ENCODE measurements around the gene CCR5. TPM values are rescaled to one million over a fixed set of nuclear protein-coding genes. Genes with fewer than 3 reads are reported as not detected.
A peak's percentile ranks its signal among the peaks of the same experiment; 100 is the strongest.

Gene CCR5
- total RNA-seq, 1 experiment from 2014 or later = not detected

DNA sequence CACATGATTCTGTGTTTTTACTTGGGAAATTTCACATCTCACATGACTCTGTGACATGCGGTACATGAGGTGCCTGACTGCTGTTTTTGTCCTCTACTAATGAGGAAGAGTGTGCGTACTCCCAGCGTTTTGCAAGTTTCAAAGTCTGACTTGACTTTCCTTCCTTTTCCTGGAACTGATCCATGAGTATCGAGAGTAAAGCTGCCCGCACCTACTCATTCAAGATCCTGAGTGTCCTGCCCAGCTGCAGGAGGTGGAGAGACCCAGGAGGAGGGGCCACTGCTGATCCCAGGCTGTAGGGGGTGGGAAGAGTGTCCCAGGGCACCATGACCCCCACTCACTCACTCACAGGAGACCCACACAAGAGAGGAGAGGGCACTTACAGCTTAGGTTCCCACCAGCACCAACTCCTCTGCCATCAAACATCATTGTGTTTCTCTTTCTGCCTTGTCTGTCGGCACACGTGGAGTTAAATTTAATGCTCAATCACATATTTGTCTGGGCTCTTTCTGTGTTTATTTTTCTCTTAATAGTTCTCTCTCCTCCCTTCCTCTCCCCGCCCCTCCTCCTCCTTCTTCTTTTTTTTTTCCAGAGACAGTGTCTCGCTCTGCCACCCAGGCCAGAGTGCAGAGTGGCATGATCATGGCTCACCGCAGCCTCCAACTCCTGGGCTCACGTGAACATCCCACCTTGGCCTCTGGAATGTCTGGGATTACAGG is 34.7 kb downstream of the CCR5 start:
- CTCF ChIA-PET = no interaction called here
- in situ Hi-C loops (cut with HindIII; ENCODE audit: low pct_unique_long_range_greater_than_20kb, low sequenced_read_pairs) = no loop called here
- intact Hi-C loops (cut with micrococcal nuclease; ENCODE audit: unreplicated experiment) = no loop called here
- TF ChIP-seq POLR2AphosphoS5 (IDR thresholded peaks at IDR 0.05; ENCODE audit: low read depth, low read length) = no peak
- ATAC-seq (no peak), DNase-seq (ENCODE audit: low read depth, low spot score) (no peak)
- Histone ChIP-seq H3K4me3 (ENCODE audit: low read depth in 2 of 2, low read length in 2 of 2) (no peak overlapping the region), H3K4me1 (ENCODE audit: control insufficient read depth, insufficient read depth, low read length) (no peaks in the 10 kb centered on the region), H3K27me3 (ENCODE audit: control insufficient read depth, insufficient read depth, low read length) (no peaks in the 10 kb centered on the region), H3K9me3 (ENCODE audit: control insufficient read depth, insufficient read depth, low read depth, low read length) (no peaks in the 10 kb centered on the region), H3K27ac (ENCODE audit: low read length) (no peak overlapping the region), H3K36me3 (ENCODE audit: control insufficient read depth, insufficient read depth, low read length) (no peaks in the 10 kb centered on the region)
- no TSS peak for BruUV-seq (replicated peaks)
- POLR2A ChIA-PET = no interaction called here

DNA sequence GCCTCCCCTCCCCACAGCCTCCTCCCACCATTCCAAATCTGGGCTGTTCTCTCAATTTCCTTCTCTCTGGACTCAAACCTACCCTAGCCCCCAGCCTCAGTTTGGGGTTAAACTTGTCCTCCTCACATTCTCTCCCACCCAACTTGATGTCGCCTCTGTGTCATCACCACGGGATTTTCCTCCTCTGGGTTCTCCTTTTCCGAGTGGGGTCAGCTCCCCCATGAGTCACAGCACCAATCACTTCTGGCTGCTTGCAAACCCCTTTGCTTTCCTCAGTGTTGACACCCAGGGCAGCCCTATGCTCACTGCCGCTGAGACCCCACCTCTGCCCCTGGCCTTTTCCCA is 35.7 kb downstream of the CCR5 start:
- DNase-seq (ENCODE audit: low read depth, low spot score) (no peak), ATAC-seq (no peak)
- H3K27ac ChIP-seq (ENCODE audit: low read length) = no peak overlapping the region
- POLR2A ChIA-PET = no interaction called here
- in situ Hi-C loops (cut with HindIII; ENCODE audit: low pct_unique_long_range_greater_than_20kb, low sequenced_read_pairs) = no loop called here
- CTCF ChIA-PET = no interaction called here
- H3K9me3 ChIP-seq (ENCODE audit: control insufficient read depth, insufficient read depth, low read depth, low read length) = no peaks in the 10 kb centered on the region
- no TSS peak for BruUV-seq (replicated peaks)
- H3K27me3 ChIP-seq (ENCODE audit: control insufficient read depth, insufficient read depth, low read length) = no peaks in the 10 kb centered on the region
- no peaks in the 10 kb centered on the region for H3K4me1 ChIP-seq (ENCODE audit: control insufficient read depth, insufficient read depth, low read length)
- H3K36me3 ChIP-seq (ENCODE audit: control insufficient read depth, insufficient read depth, low read length) = no peaks in the 10 kb centered on the region
- intact Hi-C loops (cut with micrococcal nuclease; ENCODE audit: unreplicated experiment) = no loop called here
- no peak overlapping the region for H3K4me3 ChIP-seq (ENCODE audit: low read depth in 2 of 2, low read length in 2 of 2)
- TF ChIP-seq, protein P1, sequence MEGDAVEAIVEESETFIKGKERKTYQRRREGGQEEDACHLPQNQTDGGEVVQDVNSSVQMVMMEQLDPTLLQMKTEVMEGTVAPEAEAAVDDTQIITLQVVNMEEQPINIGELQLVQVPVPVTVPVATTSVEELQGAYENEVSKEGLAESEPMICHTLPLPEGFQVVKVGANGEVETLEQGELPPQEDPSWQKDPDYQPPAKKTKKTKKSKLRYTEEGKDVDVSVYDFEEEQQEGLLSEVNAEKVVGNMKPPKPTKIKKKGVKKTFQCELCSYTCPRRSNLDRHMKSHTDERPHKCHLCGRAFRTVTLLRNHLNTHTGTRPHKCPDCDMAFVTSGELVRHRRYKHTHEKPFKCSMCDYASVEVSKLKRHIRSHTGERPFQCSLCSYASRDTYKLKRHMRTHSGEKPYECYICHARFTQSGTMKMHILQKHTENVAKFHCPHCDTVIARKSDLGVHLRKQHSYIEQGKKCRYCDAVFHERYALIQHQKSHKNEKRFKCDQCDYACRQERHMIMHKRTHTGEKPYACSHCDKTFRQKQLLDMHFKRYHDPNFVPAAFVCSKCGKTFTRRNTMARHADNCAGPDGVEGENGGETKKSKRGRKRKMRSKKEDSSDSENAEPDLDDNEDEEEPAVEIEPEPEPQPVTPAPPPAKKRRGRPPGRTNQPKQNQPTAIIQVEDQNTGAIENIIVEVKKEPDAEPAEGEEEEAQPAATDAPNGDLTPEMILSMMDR (IDR thresholded peaks at IDR 0.05) = no peak
- TF ChIP-seq POLR2AphosphoS5 (IDR thresholded peaks at IDR 0.05; ENCODE audit: low read depth, low read length) = no peak
- TF ChIP-seq SIN3A (IDR thresholded peaks at IDR 0.05; ENCODE audit: borderline replicate concordance, insufficient read depth, low read depth, low read length) = no peak
- no peak for TF ChIP-seq TCF7L2 (IDR thresholded peaks at IDR 0.05; ENCODE audit: low read depth, low read length)
- TF ChIP-seq, protein P2, sequence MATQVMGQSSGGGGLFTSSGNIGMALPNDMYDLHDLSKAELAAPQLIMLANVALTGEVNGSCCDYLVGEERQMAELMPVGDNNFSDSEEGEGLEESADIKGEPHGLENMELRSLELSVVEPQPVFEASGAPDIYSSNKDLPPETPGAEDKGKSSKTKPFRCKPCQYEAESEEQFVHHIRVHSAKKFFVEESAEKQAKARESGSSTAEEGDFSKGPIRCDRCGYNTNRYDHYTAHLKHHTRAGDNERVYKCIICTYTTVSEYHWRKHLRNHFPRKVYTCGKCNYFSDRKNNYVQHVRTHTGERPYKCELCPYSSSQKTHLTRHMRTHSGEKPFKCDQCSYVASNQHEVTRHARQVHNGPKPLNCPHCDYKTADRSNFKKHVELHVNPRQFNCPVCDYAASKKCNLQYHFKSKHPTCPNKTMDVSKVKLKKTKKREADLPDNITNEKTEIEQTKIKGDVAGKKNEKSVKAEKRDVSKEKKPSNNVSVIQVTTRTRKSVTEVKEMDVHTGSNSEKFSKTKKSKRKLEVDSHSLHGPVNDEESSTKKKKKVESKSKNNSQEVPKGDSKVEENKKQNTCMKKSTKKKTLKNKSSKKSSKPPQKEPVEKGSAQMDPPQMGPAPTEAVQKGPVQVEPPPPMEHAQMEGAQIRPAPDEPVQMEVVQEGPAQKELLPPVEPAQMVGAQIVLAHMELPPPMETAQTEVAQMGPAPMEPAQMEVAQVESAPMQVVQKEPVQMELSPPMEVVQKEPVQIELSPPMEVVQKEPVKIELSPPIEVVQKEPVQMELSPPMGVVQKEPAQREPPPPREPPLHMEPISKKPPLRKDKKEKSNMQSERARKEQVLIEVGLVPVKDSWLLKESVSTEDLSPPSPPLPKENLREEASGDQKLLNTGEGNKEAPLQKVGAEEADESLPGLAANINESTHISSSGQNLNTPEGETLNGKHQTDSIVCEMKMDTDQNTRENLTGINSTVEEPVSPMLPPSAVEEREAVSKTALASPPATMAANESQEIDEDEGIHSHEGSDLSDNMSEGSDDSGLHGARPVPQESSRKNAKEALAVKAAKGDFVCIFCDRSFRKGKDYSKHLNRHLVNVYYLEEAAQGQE (IDR thresholded peaks at IDR 0.05; ENCODE audit: insufficient read depth in 1 of 2, low read depth in 2 of 2, low read length in 1 of 2) = no peak

DNA sequence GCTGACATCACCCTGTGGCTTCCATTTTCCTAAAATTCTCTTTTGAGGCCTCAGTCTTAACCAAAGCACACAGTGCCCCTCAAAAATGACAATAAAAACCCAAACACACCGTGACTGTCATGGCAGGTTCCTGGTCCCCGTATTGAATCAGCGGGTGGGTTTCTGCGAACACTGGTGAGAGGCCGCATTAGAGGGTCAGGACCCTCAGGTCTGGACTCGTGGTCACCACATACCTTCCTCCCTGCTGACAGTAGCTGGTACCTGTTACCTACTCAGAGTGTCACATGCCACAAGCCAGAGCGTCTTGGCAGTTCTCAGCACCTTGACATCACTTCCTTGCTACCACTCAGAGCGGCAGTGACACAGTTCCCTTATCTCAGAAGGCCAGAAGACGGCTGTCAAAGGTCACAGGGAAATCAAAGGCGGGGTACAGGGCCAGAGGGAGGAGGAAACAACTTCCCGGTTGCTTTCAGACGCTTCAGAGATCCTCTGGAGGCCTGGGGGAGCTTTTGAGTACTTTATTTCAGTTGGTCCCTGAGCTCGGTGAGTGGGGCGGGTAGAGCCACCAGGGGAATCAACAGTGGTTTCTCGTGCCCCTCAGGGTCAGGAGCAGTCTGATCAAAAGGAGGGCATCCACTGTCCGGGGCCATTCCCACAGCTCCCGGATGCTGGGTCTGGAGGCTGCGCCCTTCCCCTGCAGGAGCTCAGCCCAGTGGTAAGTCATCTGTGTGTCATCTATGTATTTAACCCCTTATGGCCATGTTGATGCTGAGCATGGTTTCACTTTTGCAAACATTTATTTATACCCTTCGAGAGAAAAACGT is 36.3 kb downstream of the CCR5 start, which contains the start of the genes CCR5AS and CCRL2:
CCR5AS (minus strand) TSS at position 279 of the 824 bp plus-strand sequence.
CCRL2 (plus strand) TSS at position 472 of the 824 bp plus-strand sequence. CDS start 821 bp downstream, outside the sequence.
- DNase-seq (ENCODE audit: low read depth, low spot score) (no peak), ATAC-seq (peak; percentile 74)
- no TSS peak for BruUV-seq (replicated peaks)
- POLR2A ChIA-PET = no interaction called here
- in situ Hi-C loops (cut with HindIII; ENCODE audit: low pct_unique_long_range_greater_than_20kb, low sequenced_read_pairs) = no loop called here
- no peaks in the 10 kb centered on the region for H3K4me1 ChIP-seq (ENCODE audit: control insufficient read depth, insufficient read depth, low read length)
- intact Hi-C loops (cut with micrococcal nuclease; ENCODE audit: unreplicated experiment) = no loop called here
- TF ChIP-seq, protein P2 (IDR thresholded peaks at IDR 0.05; ENCODE audit: insufficient read depth in 1 of 2, low read depth in 2 of 2, low read length in 1 of 2) = no peak
- TF ChIP-seq, protein P1 (IDR thresholded peaks at IDR 0.05) = no peak
- TF ChIP-seq POLR2AphosphoS5 (IDR thresholded peaks at IDR 0.05; ENCODE audit: low read depth, low read length) = no peak
- no peak for TF ChIP-seq SIN3A (IDR thresholded peaks at IDR 0.05; ENCODE audit: borderline replicate concordance, insufficient read depth, low read depth, low read length)
- TF ChIP-seq TCF7L2 (IDR thresholded peaks at IDR 0.05; ENCODE audit: low read depth, low read length) = no peak
- H3K36me3 ChIP-seq (ENCODE audit: control insufficient read depth, insufficient read depth, low read length) = no peaks in the 10 kb centered on the region
- no peak within 1 kb of the TSS for H3K27ac ChIP-seq (ENCODE audit: low read length)
- H3K27me3 ChIP-seq (ENCODE audit: control insufficient read depth, insufficient read depth, low read length) = no peaks in the 10 kb centered on the region
- no peak within 1 kb of the TSS for H3K4me3 ChIP-seq (ENCODE audit: low read depth in 2 of 2, low read length in 2 of 2)
- H3K9me3 ChIP-seq (ENCODE audit: control insufficient read depth, insufficient read depth, low read depth, low read length) = no peaks in the 10 kb centered on the region
- CTCF ChIA-PET = no interaction called here

Data from Panc1 (cell line).